Small intestine (tissue), 7 donors: Measurements from ENCODE around the gene CACNB1. TPM values are rescaled to one million over a fixed set of nuclear protein-coding genes. Genes with fewer than 3 reads are reported as not detected.

Source experiments
- DNase-seq, 2 donors: peaks; one replicate each; pipeline versions ENCODE4 v3.0.0 to v3.0.0-alpha.2; 2013
- FAIRE-seq: peaks from 2 replicates; lab custom pipeline; 2012; peaks lifted over from hg19 to GRCh38; lab: Jason Lieb, UNC
- H3K27ac ChIP-seq, 3 donors: one replicate each; pipeline ENCODE4 v1.5.1; 2013; ENCODE audit warnings: low read length in 2 of 3, mild to moderate bottlenecking in 2 of 3, control low read depth in 1 of 3, inconsistent platforms in 1 of 3, low read depth in 1 of 3, moderate library complexity in 1 of 3
- H3K27me3 ChIP-seq, 3 donors: one replicate each; pipeline ENCODE4 v1.6.1; 2013; ENCODE audit warnings: low read length in 3 of 3, inconsistent platforms in 1 of 3; ENCODE audit not compliant: control insufficient read depth in 3 of 3, insufficient read depth in 3 of 3
- H3K36me3 ChIP-seq, 3 donors: one replicate each; pipeline ENCODE4 v1.6.1; 2013; ENCODE audit warnings: low read length in 3 of 3, inconsistent platforms in 1 of 3, low read depth in 1 of 3, mild to moderate bottlenecking in 1 of 3, moderate library complexity in 1 of 3; ENCODE audit not compliant: control insufficient read depth in 3 of 3, insufficient read depth in 2 of 3
- H3K4me1 ChIP-seq, 3 donors: one replicate each; pipeline ENCODE4 v1.6.1; 2013; ENCODE audit warnings: low read length in 2 of 3, inconsistent platforms in 1 of 3, low read depth in 1 of 3, mild to moderate bottlenecking in 1 of 3, moderate library complexity in 1 of 3; ENCODE audit not compliant: control insufficient read depth in 3 of 3, insufficient read depth in 2 of 3
- H3K4me3 ChIP-seq, 3 donors: one replicate each; pipeline ENCODE4 v1.5.1; 2013; ENCODE audit warnings: low read length in 3 of 3, control low read depth in 1 of 3, inconsistent platforms in 1 of 3, low read depth in 1 of 3, mild to moderate bottlenecking in 1 of 3, moderate library complexity in 1 of 3
- H3K9me3 ChIP-seq, 2 donors: one replicate each; pipeline ENCODE4 v1.6.1; 2013; ENCODE audit warnings: low read depth in 1 of 2, low read length in 1 of 2; ENCODE audit not compliant: control insufficient read depth in 2 of 2, insufficient read depth in 1 of 2
- WGBS, 3 donors: extraction: QIAGEN DNeasy Blood & Tissue Kit; methylation state at CpG; one replicate each; pipeline ENCODE4 v1.1.7; 2013; 5-methylcytosine and 5-hydroxymethylcytosine counted together
- polyA plus RNA-seq, 4 donors: library from polyadenylated mRNA; stranded (reverse) in 3 of 4; unstranded in 1 of 4; fragments of 200-250 nt in 3 of 4; fragments of 120-200 nt in 1 of 4; gene quantifications; one replicate each; pipeline versions ENCODE4 v1.2.1 to v1.2.3, GENCODE V29; 2013
- donor health status: healthy with polysubstance abuse.
- donor health status: control.
- donor health status: control.
- donor health status: Bipolar disorder and iron deficiency.
- donor health status: healthy.

CACNB1 gene
- polyA plus RNA-seq, 4 donors, result 0.45 to 3.7 (median 1.5) TPM

DNA sequence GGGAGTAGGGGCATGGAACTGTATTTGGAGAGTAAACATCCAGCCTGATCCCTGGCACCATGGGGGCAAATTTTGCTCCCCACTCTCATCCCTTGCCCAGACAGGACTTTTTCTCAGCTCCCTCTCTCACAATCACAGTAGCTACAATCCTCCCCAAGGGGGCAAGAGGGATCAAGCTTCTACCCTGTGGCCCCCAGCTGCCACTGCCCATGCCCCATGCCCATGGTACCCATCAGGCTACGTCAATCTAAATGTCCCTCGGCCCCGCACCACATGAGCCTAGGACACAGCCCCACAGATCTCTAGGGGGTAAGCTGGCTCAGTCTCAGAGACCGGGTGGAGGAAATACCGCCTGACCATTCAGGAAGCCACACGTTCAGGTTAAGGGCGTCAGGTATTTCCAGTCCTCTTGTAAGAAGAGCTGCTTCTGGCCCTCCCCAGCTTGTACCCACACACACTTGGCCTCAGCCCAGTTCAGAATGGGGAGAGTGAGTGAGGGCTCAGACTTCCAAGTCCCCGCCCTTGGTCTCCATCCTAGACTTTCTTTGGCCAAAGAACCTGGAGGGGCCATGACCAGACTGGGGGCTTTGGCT lies 1.8 kb downstream of the CACNB1 start:
- whole genome bisulfite sequencing, 3 donors, result 61 to 84% (median 66%) methylated on average over 8 of the region's 8 CpGs
- FAIRE-seq, result no peak
- H3K27ac ChIP-seq, result peak overlapping the region in 2 of 3 donors; percentile 11 to 12
- H3K4me3 ChIP-seq, result peak overlapping the region in 1 of 3 donors; percentile 6
- peaks cover 0 to 18% (median 0%) of the 10 kb centered on the region in 3 donors for H3K36me3 ChIP-seq
- peaks cover 0 to 17% (median 4%) of the 10 kb centered on the region in 3 donors for H3K4me1 ChIP-seq
- peaks cover 0 to 21% (median 0%) of the 10 kb centered on the region in 3 donors for H3K27me3 ChIP-seq
- DNase-seq, result no peak
- no peaks in the 10 kb centered on the region for H3K9me3 ChIP-seq

DNA sequence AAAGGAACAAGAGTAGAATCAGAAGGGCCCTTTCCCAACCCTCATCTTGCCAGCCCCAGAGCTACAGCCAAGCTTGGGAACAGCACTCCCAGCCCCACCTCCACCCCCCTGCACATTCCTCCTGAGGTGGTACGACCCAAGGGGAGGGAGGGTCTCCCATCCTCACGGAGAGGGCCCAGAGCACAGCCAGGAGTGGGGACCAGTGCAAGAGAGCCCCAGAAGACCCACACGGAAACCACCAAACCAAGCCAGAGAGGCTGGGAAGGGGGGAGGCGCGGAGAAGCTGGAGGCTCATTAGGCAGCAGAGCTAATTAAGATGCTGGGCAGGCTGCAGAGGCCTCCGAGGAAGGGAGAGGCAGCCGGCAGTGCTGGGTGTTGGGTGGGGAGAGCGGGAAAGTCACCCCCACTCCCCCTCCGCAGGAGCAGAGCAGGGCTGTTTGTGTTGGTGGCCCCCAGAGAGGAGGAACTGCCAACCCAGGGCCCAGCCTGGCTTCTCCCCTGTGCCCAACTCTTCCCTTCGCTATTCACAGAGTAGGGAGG lies 2.4 kb downstream of the CACNB1 start:
- Histone ChIP-seq H3K4me1 (peaks cover 0 to 17% (median 4%) of the 10 kb centered on the region in 3 donors), H3K4me3 (no peak overlapping the region), H3K27me3 (peaks cover 0 to 21% (median 0%) of the 10 kb centered on the region in 3 donors), H3K36me3 (peaks cover 0 to 18% (median 0%) of the 10 kb centered on the region in 3 donors), H3K9me3 (no peaks in the 10 kb centered on the region), H3K27ac (peak overlapping the region in 1 of 3 donors; percentile 11)
- WGBS, 3 donors, result 66 to 76% (median 74%) methylated on average over 9 to 10 of the region's 10 CpGs
- DNase-seq, result no peak
- no peak for FAIRE-seq

- DNase-seq, result peak in 1 of 2 donors; percentile 47
- FAIRE-seq, result no peak
- no peak overlapping the region for H3K27ac ChIP-seq
Observed at GRCh38 chr17:39194089-39194984, 3.1 kb downstream of the CACNB1 start.

DNA sequence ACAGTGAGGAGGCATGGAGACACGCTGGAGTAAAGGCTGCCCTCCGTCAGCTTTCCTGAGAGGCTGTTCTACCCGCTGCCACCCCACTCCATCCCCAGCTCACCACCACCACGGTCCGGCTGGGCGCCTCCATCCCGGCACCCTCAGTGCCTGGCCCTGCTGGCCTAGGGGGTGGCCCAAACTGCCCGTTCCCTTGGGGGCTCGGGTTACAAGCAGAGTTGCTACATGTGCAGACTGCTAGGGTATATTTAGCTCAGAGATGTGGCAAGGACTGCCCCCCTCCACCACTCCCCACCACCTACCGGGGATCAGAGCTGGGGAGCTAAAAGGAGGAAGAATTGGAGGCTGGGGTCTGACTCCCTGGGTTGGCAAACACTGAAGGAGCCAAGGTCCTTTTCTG lies 4.1 kb downstream of the CACNB1 start:
- no peak for FAIRE-seq

More at GRCh38 chr17:39194089-39194984, 3.1 kb downstream of the CACNB1 start:
- 62 to 65% (median 65%) methylated on average over 19 to 20 of the region's 20 CpGs for WGBS, 3 donors
- Histone ChIP-seq H3K27me3 (peaks cover 0 to 21% (median 0%) of the 10 kb centered on the region in 3 donors), H3K9me3 (no peaks in the 10 kb centered on the region), H3K4me3 (no peak overlapping the region), H3K36me3 (peaks cover 0 to 18% (median 0%) of the 10 kb centered on the region in 3 donors), H3K4me1 (peaks cover 0 to 14% (median 4%) of the 10 kb centered on the region in 3 donors)

DNA sequence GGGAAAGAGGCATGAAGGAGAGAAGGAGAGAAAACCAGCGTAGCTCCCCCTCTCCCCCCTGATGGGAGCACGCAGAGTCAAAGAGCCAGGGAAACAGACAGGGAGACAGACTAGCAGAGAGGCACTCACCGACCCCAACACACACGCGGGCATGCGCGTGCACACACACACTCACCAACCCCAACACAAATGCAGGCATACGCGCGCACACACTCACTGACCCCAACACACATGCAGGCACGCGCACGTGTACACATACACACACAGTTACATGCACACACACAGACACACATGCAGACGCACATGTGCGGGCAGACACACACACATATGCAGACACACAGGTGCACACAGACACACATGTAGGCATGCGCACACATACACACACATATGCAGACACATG lies 4.6 kb downstream of the CACNB1 start:
- DNase-seq (no peak), FAIRE-seq (no peak)
- Histone ChIP-seq H3K36me3 (peaks cover 0 to 20% (median 0%) of the 10 kb centered on the region in 3 donors), H3K27me3 (peaks cover 0 to 21% (median 0%) of the 10 kb centered on the region in 3 donors), H3K27ac (no peak overlapping the region), H3K4me1 (peaks cover 0 to 11% (median 4%) of the 10 kb centered on the region in 3 donors), H3K9me3 (no peaks in the 10 kb centered on the region), H3K4me3 (no peak overlapping the region)
- 96 to 98% (median 96%) methylated on average over 15 to 16 of the region's 16 CpGs for WGBS, 3 donors

More for the DNA sequence above, 4.1 kb downstream of the CACNB1 start:
- Histone ChIP-seq H3K27me3 (peaks cover 0 to 21% (median 0%) of the 10 kb centered on the region in 3 donors), H3K4me3 (no peak overlapping the region), H3K27ac (no peak overlapping the region), H3K36me3 (peaks cover 0 to 20% (median 0%) of the 10 kb centered on the region in 3 donors), H3K9me3 (no peaks in the 10 kb centered on the region), H3K4me1 (peaks cover 0 to 13% (median 4%) of the 10 kb centered on the region in 3 donors)
- WGBS, 3 donors, result 79 to 91% (median 81%) methylated on average over 10 of the region's 10 CpGs
- no peak for DNase-seq

DNA sequence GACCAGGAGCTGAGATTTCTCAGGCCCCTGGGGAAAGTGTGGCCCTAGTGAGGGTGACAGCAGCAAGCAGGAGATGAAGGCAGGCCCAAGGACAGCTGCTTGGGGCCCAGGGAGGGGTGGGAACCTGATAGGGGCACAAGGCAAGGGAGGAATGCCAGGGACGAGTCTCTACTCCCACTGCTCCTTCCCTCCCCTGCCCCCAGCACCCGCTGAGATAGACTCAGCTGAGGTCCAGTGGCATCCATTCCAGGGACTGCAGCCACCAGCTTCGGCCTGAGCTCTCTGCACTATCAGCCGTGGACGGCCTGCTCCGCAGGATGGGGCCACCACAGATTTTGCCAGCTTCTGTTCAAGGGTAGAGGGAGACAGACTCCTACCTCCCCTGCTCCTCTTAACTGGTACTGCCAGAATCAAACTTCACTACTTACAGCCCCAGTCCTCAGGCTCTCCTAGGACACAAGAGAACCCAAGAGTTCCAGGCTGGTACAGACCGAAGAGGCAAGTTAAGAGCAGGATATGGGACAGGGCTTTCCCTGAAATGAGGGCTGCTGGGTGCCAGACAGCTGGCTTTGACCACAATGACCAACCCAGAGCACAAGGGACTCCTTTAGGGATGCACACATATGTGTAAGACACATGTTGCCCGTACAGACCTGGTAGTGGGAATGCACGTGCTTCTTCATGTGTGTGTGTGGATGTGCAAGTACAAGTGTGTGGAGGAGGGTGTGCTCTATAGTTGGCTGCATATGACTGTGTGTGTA lies 5.5 kb downstream of the CACNB1 start:
- Histone ChIP-seq H3K9me3 (no peaks in the 10 kb centered on the region), H3K4me3 (no peak overlapping the region), H3K4me1 (peaks cover 0 to 7% (median 4%) of the 10 kb centered on the region in 3 donors), H3K36me3 (peaks cover 0 to 25% (median 2%) of the 10 kb centered on the region in 3 donors), H3K27me3 (peaks cover 0 to 19% (median 0%) of the 10 kb centered on the region in 3 donors), H3K27ac (no peak overlapping the region)
- DNase-seq (no peak), FAIRE-seq (no peak)
- 92 to 98% (median 93%) methylated on average over 8 to 9 of the region's 9 CpGs for WGBS, 3 donors

DNA sequence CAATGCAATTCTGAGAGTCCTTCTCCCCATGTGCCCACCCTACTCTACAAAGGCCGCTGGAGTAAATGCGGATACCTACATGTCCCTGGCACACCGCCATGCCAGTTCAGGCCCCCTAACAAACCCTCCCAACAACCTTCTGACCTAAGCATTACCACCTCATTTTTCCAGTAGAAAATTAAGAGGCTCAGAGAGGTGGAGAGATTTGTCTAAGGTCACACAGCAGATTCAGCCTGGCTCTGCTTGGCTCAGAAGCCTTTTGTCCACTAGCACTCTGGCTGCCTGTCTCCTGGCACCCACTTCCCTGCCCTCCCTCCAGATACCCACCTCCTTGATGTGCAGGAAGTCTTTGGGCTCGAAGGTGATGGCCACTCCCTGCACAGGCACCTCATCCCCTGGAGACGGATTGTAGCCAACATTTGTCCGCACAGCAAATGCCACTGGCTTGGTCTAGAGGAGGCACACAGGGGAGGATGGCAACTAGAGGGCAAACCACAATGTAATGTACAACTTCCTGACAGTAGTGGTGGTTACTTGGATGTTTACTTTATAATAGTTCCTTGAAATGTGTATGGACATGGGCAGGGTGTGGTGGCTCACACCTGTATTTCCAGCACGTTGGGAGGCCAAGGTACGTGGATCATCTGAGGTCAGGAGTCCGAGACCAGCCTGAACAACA lies 10.2 kb downstream of the CACNB1 start:
- peak in 1 of 2 donors; percentile 61 for DNase-seq
- WGBS, 3 donors, result 59 to 83% (median 70%) methylated on average over 9 of the region's 9 CpGs
- FAIRE-seq, result no peak
- Histone ChIP-seq H3K36me3 (peaks cover 0 to 45% (median 5%) of the 10 kb centered on the region in 3 donors), H3K27me3 (no peaks in the 10 kb centered on the region), H3K9me3 (no peaks in the 10 kb centered on the region), H3K4me1 (no peaks in the 10 kb centered on the region), H3K27ac (peak overlapping the region in 1 of 3 donors; percentile 8), H3K4me3 (no peak overlapping the region)
